ENCODE results near the gene BMI1. TPM values are rescaled to one million over a fixed set of nuclear protein-coding genes. Genes with fewer than 3 reads are reported as not detected.
"Not testable (repeated sequence)": the region's sequence is repeated elsewhere in the genome, so short reads cannot be mapped to it uniquely, and the experiment has no call there.

The BMI1 gene
- total RNA-seq, 1 donor from 2014 or later: 35.1 TPM

DNA sequence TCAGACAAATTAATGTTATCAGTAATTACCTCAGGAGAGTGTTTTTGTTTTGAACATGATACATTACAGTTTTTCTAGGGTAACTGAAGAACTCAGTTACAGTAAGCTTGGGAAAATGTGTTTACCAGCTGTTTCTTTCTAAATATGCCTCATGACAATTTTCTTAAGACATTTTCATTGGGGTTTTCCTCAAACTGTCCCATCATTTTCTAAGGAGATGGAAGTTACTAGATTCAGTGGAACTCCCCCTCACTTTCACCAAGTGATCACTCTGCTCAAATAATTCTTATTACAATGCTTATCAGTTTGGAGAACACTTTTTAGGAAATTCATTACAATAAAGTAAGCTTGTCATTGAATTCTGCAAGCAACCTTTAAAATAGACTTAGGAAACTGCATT is 18.0 kb downstream of the BMI1 start:
- DNase-seq (ENCODE audit: low read depth, low spot score): no peak

DNA sequence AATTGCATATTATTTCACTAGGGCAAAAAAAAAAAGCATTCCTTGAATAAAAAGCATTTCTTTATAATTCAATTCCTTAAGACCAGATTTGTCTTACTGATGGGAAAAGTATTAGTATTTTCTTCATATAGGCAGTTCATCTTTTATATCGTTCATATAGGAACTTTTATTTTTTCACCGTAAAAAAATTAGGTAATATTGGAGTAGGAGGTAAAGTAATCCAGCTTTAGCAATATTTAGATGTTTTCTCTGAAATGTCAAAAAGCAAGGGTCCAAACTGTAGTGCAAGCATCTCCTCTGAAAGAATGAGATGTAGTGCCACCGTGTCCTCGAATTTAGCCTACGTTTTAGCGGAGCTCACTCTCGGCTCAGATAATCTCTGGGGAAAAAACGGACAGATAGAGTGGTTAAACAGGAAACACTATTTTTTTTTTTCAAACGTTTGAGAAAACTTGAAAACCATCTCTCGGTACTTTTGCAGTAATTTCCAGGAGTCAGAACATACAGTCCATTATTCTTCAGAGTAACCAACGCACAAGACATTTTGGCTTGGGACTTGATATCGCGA is 18.9 kb downstream of the BMI1 start:
- no peak for DNase-seq (ENCODE audit: low read depth, low spot score)

DNA sequence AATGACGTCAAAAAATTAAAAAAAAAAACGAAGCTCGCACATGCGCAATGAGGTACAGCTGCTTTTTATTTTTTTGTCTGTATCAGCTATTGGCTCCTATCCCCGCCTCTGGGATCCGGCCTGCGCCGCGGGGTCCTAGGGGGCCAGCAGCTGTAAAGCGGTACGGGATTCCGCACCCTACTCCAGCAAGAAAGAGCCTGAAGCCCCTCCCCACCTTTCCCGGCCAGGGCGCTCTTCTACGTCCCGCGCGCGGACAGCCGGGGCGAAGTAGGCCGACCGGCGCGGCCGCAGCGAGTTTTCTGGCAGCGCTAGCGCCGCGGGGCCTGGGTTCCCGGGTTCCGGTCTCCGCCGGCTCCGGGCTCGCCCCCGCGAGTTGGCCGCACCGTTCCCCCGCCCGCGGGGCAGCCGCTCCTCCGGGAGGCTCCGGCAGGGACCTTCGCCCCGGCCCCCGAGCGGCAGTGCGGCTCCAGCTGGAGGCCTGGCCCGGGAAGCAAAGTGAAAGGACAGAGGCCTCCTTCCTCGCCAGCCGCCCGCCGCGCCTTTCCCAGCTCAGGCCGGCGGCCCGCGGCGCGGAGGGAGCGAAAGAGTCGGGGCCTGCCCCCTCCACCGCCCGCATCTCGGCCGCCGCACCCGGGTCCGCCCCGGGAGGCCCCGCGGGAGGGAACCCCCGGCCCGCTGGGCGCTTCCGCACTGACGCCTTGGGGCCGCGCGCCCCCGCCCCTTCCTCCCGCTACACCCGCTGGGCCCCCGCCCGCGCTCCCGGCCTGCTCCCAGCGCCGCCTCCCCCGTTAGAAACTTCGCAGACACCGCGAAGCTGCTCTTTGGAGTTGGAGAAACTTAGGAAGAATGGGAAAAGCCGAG is 19.7 kb downstream of the BMI1 start:
- no peak for DNase-seq (ENCODE audit: low read depth, low spot score)

DNA sequence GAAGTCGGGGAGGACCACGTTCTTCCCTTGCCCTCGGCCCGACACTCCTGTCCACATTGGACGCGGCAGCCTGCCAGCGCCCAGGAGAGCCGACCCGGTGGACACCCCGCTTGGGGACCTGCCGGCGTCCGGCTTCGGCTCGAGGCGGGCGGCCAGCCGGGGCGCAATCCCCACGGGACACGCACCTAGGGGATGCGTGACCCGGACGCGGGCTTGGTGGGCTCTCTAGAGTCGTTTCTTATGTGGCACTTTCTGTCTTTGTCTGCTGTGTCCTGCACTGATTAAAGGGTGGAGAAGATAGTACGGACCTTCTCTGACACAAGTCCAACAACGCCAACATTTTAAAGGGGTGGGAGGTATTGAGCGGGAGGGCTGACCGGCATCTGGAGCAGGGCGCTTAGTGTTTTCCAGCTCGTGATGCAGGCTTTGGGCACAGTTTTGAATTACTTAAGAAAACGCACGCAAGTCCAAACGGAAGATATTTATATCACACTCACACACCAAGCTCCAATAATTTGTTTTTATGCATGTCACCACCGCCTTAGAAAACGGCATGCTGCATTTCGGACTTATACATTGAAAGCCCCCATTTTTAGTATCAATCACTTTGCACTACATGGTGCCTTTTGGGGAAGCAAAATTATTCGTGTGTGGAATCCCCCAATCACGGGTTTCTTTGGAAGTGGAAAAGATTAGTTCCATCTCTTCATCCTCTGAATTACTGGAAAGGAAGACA is 20.5 kb downstream of the BMI1 start:
- no peak for DNase-seq (ENCODE audit: low read depth, low spot score)

DNA sequence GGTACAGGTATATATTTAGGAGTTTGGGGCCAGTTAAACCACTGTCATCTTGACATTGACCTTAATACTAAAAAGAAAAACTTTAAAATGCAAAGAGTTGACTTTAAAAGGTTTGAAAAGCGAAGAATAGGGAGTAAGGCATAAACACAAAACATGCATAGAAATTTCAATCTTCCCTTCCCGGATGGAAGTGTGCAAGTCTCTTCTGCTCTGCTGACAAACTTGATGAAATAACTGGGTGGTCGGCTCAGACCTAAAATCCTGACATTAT is 21.0 kb downstream of the BMI1 start:
- no peak for DNase-seq (ENCODE audit: low read depth, low spot score)

DNA sequence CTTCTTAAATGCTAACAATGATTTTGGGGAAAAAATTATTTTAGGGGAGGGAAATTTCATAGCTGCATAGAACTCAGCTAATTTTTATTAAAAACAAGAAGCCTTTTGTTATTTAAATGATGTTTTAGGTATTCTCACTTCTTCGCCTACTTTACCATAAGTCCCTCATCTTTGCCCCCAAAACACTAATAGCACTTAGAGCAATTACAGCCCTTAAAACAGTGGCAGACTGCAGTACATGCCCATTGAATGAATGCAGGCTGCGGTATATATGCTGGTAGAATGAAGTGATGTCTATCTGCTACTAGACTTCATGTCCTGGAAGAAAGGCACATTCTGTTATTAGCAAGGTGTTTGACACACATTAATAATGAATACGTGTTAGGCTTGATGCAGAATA is 21.5 kb downstream of the BMI1 start:
- no peak for DNase-seq (ENCODE audit: low read depth, low spot score)

DNA sequence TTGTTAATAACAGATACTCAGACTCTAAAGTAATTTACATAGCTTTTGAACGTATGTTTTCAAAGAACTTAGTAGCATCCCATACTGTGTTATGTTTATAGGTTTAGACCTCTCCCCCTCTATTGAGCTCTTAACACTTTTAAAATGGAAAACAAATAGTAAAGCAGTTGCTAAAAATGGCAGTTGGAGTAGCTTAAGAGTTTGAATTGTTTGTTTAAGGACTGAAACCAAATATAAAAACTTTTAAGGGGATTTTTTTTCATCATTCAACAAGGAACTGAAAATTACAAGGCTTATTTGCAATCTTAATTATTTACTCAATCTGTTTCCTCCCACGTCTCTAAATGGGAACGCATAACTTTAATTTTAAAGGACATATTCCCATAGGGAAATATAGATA is 22.8 kb downstream of the BMI1 start:
- no peak for DNase-seq (ENCODE audit: low read depth, low spot score)

DNA sequence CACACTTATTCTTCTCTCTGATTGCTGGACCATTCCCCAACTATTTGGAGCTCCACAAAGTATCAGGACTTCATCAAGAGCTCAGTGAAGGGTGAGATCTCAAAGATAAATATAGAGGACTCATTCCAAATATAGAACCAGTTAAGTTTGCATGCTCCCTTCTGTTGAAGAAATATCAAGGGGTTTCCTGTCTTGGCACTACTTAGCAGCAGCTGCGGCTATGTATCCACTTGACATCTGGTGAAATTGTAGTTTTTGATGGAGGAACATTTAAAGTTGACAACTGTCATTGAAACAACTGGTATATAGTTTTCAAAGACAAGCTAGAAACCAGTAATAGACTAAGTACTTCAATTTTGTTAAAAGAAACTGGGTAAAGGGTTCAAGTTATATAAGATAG is 23.4 kb downstream of the BMI1 start:
- no peak for DNase-seq (ENCODE audit: low read depth, low spot score)

DNA sequence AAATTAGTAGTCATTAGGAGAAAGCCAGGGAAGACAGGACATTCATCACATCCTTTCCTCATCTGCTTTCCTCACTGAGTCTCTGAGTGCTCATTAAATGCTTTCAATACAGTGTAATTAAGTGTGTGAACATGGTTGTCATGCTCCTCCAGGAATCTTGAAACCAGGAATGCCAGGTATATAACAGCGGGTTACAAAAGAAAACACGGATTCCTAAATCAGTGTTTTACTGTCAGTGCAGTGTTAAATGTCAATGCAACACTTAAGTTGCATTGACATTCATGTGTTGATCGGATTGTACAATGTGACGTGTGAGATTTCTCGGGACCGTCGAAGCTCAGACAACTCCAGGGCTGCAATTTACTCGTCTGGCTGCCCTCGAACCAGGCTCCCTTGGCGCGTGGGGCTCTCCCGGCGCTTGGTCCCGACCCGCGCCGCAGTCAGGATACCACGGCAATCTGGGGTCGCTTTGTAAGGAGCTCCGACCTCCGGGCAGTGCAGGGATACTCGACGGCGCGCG is 23.9 kb downstream of the BMI1 start:
- no peak for DNase-seq (ENCODE audit: low read depth, low spot score)

DNA sequence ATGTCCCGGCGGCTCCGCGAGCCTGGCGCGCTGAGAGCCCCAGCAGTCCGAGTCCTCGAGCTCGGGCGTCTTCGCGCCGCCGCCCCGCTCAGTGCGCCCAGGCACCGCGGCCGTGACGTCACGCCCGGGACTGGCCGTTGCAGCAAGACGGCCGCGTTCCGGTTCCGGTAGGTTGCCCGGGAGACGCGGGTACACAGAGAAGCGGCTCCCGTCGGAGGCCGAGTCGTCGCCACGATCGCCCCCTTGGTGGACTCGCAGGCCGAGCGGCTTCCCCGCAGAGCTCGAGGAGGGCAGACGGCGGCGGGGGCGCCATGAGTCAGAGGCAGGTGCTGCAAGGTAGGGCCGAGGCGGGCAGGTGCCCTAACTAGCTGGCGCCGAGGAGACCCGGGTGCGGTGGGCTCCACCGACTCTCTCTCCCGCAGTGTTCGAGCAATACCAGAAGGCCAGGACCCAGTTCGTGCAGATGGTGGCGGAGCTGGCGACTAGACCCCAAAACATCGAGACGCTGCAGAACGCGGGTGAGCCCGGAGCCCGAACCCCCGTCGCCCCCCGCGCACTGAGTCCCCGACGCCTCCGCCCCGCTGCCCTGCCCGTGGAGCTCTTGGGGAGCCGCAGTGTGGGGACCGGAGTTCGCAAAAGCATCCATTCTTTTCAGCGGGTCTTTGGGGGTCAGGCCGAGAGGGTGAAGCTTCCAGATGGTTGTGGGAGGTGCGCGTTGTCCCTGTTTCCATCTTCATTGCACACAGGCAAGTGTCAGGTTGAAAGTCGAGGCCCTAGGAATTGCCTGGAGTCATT is 24.6 kb downstream of the BMI1 start, which contains the start of gene SPAG6:
SPAG6 (plus strand) TSS at position 196 of the 795 bp plus-strand sequence; CDS start at position 312, 116 bp downstream.
- no peak for DNase-seq (ENCODE audit: low read depth, low spot score)

DNA sequence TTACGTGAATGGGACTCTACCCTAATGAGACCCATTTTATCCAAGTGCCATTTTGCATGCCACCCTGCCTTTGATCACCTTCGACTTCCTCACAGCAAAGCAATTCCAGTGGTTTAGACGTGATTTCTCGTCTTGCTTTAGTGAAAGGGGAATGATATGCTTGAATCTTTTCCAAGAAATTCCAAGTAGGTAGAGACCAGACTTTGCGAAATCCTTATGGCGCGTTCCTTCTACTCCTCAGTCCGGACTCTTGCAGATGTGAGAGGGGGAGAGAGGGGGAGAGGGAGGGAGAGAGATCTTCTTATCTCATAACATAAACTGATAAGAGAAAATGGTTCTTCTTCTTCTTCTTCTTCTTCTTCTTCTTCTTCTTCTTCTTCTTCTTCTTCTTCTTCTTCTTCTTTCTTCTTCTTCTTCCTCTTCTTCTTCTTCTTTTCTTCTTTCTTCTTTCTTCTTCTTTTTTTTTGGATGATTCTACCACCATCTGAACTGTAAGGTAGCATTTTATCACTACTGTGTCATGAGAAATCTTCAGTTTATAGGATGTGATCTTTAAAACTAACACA is 25.3 kb downstream of the BMI1 start:
- no peak for DNase-seq (ENCODE audit: low read depth, low spot score)

DNA sequence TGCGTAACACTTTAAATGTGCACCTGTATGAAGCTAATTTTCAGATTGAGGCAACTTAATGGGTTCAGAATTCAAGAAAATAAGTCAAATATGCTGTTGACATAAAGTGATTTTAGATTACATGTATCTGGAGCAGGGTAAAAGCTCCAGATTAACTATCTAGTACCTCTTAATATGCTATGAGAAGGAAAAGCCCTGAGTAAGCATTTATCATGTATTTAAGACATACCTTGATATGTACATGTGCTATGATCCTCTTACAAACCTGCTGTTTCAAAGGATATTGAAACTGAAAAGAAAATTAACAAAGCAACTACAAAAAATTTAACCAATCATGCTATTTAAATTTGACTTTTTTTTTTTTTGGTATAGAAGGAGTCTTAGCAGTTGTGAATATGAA is 28.9 kb downstream of the BMI1 start:
- no peak for DNase-seq (ENCODE audit: low read depth, low spot score)

DNA sequence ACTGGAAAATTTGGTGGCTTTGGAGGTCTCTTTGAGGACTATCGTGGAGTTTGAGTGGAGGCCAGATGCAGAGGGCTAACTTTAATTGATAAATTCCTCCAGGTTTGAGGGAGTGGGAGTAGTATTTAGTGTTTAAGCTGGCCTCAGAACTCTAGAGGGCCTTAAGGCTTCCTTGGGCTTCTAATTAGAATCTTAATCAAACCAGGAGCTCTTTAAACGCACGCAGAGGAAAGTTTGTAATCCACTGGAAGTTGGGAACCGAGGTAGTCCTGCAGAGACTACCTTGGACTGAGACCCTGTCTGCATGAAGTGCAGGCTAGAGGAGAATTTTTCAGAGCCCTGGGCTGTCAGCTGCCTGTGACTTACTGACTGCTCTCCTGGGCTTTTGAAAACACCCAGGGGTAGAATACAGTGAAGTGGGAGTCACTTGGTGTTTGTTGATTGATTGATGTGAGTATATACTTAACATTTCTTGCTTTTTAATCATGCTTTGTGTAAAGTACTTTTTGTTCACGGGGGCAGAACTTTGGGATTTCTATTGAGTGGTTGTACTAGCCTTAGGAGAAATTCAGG is 30.3 kb downstream of the BMI1 start:
- no peak for DNase-seq (ENCODE audit: low read depth, low spot score)

DNA sequence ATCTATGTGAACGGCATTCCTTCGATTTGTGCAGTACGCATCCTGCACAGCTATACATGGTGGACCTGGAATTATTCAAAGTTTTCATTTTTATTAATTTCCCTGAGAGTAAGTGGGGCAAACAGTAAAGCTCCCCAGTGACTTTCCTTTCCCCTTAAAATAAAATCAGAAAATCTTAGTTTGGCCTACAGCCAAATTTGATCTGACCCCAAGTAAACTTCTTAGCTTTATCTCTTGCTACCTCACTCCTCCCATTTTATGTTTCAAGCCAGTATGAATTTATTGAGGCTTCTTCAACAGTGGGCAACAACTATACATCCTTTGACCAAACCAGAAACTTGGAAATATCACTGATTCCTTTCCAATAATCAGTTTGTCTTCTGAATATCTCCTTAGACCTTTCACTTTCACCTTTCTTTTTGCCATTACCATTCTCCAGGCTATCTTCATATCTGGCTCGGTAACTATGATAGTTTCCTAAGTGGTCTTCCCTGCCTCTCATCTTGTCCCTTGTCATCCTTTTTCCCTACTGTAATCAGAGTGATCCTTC is 35.5 kb downstream of the BMI1 start:
- DNase-seq (ENCODE audit: low read depth, low spot score): no peak

DNA sequence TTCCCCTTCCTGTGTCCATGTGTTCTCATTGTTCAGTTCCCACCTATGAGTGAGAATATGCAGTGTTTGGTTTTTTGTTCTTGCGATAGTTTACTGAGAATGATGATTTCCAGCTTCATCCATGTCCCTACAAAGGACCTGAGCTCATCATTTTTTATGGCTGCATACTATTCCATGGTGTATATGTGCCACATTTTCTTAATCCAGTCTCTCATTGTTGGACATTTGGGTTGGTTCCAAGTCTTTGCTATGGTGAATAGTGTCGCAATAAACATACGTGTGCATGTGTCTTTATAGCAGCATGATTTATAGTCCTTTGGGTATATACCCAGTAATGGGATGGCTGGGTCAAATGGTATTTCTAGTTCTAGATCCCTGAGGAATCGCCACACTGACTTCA is 36.9 kb downstream of the BMI1 start:
- DNase-seq (ENCODE audit: low read depth, low spot score): not testable (repeated sequence)

DNA sequence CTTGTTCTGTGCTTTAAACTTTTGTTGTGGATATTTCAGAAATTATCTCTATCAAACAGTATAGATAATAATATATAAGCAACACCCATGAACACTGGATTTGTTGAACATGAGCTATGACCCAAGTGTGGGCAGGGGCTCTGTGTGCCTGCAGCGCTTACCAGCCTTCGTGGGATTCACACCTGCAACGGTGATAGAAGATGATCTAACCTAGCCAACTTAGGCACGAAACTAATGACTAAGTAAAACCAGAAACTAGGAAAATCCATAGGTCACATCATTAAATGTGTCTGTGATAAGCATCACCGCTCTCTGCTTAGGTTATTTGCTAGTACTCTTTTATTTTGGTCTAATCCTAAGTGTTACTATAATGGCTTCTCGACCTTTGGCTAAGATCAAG is 42.4 kb downstream of the BMI1 start:
- no peak for DNase-seq (ENCODE audit: low read depth, low spot score)

DNA sequence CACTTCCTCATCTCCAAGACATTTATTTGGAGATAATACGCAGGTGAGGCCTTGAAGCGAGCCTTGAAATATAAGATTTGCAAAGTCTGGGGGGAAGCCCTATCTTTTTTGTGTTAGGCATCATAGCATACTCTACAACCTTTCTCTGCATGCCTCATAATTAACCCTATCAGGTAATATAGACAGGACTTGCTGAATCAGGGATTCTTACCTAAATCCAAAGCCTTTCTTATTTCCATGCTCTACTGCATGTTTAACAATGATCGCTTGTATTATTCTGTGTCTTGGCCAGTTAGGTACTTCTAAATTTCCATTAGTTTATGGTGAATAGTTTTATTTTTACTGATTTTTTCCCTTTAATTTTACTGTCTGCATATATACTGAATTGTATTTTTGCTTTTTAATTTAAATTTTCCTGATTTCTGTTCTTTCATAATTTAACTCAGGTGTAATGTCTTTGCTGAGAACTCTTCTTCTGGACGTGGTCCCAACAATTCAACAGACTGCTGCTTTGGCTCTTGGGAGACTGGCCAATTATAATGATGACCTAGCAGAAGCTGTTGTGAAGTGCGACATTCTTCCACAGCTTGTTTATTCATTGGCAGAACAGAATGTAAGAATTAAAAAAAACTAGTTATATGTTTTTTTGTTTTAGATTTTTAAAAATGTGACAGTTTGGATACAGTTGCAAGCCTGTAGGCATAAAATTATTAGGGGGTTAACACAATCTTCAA is 43.7 kb downstream of the BMI1 start:
- no peak for DNase-seq (ENCODE audit: low read depth, low spot score)

DNA sequence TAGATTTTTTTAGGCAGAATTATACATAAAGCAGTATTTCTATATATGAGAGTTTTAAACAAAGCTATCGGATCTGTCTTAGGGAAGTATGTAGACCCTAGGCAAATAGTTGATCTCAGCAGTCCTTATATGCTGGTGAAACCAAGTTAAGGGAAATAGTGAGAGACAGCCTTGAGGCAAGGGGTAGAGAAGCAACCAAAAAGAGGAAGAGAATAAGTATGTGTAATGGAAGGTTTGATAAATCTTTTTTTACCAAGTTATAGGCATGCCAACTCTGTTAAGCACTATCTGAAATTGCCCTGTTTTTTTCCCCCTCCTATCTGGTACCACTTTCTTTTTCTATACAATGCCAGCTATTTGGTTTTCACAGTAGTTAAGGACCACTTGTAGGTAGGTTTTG is 44.3 kb downstream of the BMI1 start:
- no peak for DNase-seq (ENCODE audit: low read depth, low spot score)

DNA sequence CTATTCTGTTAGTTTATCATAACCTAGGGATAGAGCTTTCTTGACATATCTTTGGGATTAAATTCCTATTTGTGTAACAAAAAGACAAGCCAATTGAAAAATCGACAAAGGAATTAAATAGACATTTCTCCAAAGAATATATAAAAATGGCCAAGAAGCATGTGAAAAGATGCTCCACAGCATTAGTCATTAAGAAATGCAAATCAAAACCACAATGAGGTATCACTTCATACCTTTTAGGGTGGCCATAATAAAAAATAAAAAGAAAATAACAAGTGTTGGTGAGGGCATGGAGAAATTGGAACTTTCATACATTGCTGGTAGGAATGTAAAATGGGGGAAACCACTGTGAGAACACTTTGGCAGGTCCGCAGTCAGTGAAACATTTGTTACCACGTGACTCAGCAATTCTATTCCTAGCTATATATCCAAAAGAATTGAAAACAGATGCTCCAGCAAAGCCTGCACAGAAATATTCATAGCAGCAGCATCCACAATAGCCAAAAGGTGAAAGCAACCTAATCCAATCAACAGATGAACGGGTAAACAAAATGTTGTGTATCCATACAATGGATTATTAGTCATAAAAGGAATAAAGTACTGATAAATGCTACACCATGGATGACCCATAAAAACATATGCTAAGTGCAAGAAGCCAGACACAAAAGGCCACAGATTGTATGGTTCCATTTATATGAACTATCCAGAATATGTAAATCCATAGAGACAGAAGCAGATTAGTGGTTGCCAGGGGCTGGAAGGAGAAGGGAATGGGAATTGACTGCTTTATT is 44.9 kb downstream of the BMI1 start:
- DNase-seq (ENCODE audit: low read depth, low spot score): no peak
